GM12891 (cell line): Measurements from ENCODE around the gene CNTN4.

Experiments used
- DNase-seq: peaks from one replicate; pipeline ENCODE4 v3.0.0; 2011; ENCODE audit warnings: low spot score; ENCODE audit not compliant: insufficient read length
- FAIRE-seq: peaks from 2 replicates; lab custom pipeline; 2011; peaks lifted over from hg19 to GRCh38; lab: Jason Lieb, UNC
- PAX5 ChIP-seq: IDR thresholded peaks from 2 replicates; pipeline ENCODE4 v1.6.1; 2011; ENCODE audit warnings: low read length, moderate library complexity, mild to moderate bottlenecking; ENCODE audit not compliant: insufficient read depth, severe bottlenecking
- POLR2A ChIP-seq: IDR thresholded peaks from 2 replicates; pipeline ENCODE4 v1.6.1; 2011; ENCODE audit warnings: low read depth, low read length, control low read depth
- POLR2AphosphoS5 ChIP-seq: IDR thresholded peaks from 2 replicates; pipeline ENCODE4 v1.6.1; 2011; ENCODE audit warnings: low read depth, low read length, control low read depth
- POU2F2 ChIP-seq: IDR thresholded peaks from 2 replicates; pipeline ENCODE4 v1.6.1; 2011; ENCODE audit warnings: low read depth, mild to moderate bottlenecking, control low read depth, low read length, moderate library complexity
- SPI1 ChIP-seq: IDR thresholded peaks from 2 replicates; pipeline ENCODE4 v1.6.1; 2011; ENCODE audit warnings: low read depth, low read length, control low read depth
- TAF1 ChIP-seq: IDR thresholded peaks from 2 replicates; pipeline ENCODE4 v1.6.1; 2011; ENCODE audit warnings: low read depth, low read length, control low read depth

Gene CNTN4

DNA sequence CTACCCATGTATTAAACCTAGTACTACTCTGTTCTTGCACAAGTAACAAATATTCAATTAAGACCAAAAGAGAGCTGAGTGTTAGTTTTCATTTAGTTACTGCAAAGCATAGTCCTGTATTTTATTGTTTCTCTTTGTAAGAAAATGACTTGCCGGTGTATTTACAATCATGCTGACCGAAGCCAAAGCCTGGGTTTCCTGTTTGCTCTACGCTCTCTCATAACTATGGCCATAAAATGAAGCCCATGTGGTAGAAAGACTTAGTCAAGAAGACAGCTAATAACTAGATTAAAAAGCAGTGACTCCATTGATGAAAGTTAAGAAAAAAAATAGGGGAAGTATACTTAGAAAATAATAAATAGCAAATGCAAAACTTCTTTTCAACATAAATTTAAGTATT is 479.9 kb downstream of the CNTN4 start:
- FAIRE-seq, result no peak
- DNase-seq, result no peak
- TF ChIP-seq POU2F2 (no peak), SPI1 (no peak), PAX5 (no peak), POLR2AphosphoS5 (no peak), TAF1 (no peak), POLR2A (no peak)

DNA sequence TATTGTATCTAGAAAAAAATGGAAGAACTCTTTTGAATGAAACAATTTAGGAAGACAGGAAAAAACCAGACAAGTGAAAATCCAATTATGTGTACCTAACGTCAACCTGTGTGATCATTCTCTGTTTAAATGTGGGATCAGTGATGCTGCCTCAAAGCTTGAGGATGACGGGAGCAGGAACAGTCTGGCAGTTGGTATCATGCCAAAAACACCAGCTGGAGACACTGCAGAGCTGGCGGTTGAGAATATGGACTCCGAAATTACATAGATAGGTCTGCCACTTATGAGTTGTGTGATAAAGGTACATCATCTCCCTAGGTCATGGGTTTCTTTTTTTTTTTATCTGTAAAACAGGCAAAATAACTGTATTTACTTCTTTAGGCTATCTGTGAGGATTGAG is 480.5 kb downstream of the CNTN4 start:
- FAIRE-seq (no peak), DNase-seq (no peak)
- TF ChIP-seq SPI1 (no peak), POU2F2 (no peak), POLR2AphosphoS5 (no peak)

DNA sequence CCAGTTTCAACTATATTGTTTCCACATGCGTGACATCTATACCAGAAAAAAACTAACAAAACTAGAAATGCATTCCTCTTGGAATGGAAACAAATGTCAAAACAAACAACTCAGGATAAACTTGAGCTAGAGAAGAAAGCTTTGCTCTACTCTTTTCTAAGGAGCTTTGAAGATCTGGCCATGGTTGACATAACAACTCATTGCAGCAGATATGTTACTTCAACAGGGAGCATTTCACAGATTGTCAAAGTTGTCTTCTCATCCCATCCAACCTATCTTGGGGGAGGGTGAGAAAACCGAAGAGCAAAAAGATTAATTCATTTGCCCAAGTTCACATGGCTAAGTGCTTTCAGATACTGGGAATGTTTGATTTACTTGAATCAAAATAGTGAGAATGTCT is 484.4 kb downstream of the CNTN4 start:
- FAIRE-seq (no peak), DNase-seq (no peak)
- TF ChIP-seq POLR2AphosphoS5, result no peak
- no peak for TF ChIP-seq SPI1
- no peak for TF ChIP-seq TAF1
- no peak for TF ChIP-seq PAX5
- no peak for TF ChIP-seq POU2F2
- TF ChIP-seq POLR2A, result no peak

DNA sequence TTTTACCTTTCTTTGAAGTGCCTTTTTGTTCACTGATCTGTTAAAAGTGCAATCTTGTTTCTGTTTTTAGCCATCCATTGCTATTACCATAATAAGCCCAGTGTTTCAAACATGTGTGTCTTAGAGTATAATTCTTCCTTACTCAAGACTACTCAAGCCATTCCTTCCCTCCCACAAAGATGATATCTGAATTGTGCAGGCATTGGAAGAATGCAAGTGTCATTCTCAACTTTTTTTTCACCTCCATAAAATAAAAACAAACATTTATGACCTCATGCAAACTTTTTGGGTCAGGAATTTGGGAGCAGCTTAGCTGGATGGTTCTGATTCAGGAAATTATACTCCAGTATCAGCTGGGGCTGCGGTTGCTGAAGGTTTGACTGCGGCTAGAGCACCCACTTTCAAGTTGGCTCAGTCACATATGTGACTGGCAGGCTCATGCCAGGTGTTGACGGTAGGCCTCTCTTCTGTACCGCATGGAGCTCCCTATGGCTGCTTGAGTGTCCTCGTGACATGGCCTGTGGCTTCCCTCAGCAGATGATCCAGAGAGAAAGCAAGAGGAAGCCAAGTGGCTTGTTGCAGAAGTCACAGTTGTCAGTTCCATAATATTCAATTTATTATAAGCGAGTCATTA is 490.8 kb downstream of the CNTN4 start:
- TF ChIP-seq PAX5 (no peak), POLR2AphosphoS5 (no peak)
- FAIRE-seq, result no peak
- no peak for DNase-seq

DNA sequence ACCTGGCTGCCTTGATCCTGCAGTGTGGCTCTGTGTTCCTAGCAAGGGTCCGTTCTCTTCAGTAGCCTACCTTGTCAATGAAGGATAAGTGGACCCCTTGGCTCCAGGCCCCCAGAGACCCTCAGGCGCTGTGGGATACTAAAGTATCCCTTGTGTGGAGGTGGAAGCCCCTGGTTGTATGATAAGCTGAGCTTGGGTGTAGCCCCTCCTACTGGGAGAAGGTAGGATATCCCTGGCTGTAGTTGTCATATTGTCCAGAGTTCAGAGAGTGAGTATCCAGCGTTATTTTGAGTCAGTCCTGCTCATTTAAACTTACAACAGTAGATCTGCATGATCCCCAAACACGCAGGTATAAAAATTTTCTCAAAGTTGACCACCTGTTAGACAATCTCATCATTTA is 496.8 kb downstream of the CNTN4 start:
- TF ChIP-seq SPI1 (no peak), PAX5 (no peak), TAF1 (no peak), POLR2A (no peak), POLR2AphosphoS5 (no peak), POU2F2 (no peak)
- DNase-seq (no peak), FAIRE-seq (no peak)

DNA sequence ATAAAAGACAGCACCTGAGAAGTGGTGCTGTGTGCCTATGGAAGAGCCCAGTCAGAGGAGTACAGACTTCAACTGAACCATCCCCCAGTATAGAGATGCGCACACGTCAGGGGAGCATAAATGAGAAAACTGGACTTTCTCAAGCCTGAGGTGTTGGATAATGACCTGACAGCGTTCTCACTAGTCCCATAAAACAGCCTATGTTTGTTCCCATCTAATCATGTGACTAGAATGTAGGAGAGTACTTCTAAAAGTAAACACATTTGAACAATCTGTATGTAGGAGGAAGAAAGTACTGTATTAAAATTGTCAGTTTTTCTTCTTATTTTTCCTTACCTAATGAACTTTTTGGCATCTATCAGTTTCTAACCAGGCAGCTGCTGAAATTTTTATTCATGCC is 498.9 kb downstream of the CNTN4 start:
- FAIRE-seq, result no peak
- DNase-seq, result no peak
- TF ChIP-seq PAX5 (no peak), TAF1 (no peak), POU2F2 (no peak), SPI1 (no peak), POLR2A (no peak), POLR2AphosphoS5 (no peak)

DNA sequence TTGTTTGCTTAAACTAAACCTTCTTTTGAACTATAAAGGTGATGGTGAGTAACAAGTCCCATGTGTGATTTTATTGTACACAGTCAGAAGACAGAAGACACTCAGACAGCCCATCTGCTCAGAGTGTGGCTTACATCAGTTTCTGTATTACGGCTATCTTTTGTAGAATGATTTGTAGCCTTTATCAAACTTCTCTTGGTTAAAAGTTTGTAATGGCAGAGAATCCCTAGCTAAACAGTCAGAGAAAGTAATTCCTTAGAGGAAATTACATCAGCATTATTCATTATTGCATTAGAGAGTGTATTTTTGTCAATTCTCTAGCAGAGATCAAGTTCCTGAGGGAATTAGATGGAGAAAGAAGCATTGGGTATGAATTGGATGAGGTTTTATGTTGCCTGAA is 500.8 kb downstream of the CNTN4 start:
- FAIRE-seq, result no peak
- no peak for DNase-seq
- TF ChIP-seq PAX5, result no peak
- TF ChIP-seq POLR2AphosphoS5, result no peak
- TF ChIP-seq TAF1, result no peak
- TF ChIP-seq POU2F2, result no peak

DNA sequence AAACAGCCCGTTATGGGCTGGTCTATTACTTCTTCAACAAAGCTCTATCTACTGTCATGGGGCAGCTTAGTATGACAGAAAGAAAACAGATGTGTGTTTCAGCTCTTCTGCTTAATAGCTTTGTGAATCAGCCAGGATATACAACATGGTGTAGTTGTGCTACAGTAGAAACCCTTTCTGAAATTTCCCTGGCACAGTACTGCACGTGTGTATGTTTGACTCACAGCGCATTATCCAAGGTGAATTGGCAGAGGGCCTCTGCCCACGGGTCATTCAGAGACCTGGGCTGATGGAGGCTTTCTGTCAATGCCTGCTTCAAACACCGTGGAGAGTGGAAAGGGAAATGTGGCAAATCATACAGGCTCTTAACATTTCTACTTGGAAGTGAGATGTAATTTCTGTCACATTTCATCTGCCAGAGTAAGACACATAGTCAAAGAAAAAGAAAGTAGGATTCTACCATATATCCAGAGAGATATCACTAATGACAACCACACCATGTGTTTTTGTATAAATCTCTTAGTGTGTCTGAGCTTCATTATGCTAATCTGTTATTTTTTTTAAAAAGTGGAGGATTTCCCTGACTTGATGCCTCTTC is 505.1 kb downstream of the CNTN4 start:
- TF ChIP-seq SPI1 (no peak), POLR2AphosphoS5 (no peak), POU2F2 (no peak), PAX5 (no peak), TAF1 (no peak), POLR2A (no peak)
- DNase-seq, result no peak
- FAIRE-seq, result no peak

DNA sequence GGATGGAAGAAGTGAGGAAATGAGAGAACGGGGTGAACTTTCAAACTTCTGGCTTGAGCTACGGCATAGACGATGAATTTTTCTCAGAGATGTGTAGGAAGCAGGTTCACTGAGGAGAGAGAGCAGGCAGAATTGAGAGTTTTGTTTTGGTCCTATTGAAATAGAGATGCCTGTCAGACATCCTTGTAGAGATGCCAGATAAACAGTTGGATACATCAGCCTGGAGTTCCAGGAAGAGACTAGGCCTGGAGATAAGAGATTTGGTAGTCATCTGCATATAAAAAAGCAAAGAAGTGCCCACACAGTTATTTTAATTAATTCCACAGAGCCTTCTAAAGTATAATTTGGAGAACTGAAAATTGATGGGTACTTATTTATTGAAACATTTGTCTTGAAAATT is 515.9 kb downstream of the CNTN4 start:
- TF ChIP-seq POLR2A, result no peak
- no peak for DNase-seq
- no peak for FAIRE-seq

DNA sequence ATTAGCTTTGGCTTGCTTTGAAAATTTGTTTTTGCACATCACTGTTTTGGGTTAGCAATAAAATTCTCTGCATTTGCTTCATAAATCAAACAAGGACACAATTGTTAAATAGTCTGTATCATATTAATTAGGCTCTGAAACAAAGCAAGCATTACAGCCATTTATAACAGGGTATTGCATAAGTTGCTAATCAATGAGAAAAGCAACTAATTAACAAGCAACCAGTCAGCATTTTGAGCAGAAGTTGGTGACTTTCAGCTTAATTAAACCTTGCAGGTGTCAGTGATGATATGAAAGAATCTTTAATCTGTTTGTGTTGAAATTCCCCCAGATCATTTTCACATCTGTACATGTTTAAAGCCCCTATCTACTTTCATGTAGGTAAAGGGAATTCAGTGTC is 516.4 kb downstream of the CNTN4 start:
- FAIRE-seq, result no peak
- DNase-seq, result no peak
- no peak for TF ChIP-seq POLR2AphosphoS5
- TF ChIP-seq POU2F2, result no peak
- no peak for TF ChIP-seq POLR2A
- TF ChIP-seq SPI1, result no peak
- TF ChIP-seq PAX5, result no peak
- no peak for TF ChIP-seq TAF1

DNA sequence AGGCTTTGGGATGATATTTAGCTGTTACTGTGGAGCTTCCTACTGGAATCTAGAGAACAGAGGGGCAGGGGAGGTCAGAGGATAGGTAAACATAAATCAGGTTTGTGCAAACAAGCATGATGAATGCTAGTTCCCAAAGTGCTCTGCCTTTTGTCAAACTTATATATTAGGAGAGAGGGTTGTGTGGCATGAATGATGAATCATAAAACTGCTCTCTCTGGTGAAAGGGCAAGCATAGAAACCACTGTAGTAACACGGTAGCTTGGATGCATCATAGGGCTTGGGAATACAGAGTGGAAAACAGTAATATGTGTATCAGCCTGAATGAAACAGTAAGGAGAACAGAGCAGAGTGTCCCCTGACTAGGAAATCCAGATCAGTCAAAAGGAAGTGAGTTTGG is 524.8 kb downstream of the CNTN4 start:
- FAIRE-seq, result no peak
- TF ChIP-seq POLR2A (no peak), TAF1 (no peak), POU2F2 (no peak), POLR2AphosphoS5 (no peak), PAX5 (no peak), SPI1 (no peak)
- DNase-seq, result no peak
